ENCODE data around the gene DACT3.

- TF ChIP-seq, protein P1, sequence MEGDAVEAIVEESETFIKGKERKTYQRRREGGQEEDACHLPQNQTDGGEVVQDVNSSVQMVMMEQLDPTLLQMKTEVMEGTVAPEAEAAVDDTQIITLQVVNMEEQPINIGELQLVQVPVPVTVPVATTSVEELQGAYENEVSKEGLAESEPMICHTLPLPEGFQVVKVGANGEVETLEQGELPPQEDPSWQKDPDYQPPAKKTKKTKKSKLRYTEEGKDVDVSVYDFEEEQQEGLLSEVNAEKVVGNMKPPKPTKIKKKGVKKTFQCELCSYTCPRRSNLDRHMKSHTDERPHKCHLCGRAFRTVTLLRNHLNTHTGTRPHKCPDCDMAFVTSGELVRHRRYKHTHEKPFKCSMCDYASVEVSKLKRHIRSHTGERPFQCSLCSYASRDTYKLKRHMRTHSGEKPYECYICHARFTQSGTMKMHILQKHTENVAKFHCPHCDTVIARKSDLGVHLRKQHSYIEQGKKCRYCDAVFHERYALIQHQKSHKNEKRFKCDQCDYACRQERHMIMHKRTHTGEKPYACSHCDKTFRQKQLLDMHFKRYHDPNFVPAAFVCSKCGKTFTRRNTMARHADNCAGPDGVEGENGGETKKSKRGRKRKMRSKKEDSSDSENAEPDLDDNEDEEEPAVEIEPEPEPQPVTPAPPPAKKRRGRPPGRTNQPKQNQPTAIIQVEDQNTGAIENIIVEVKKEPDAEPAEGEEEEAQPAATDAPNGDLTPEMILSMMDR (IDR thresholded peaks at IDR 0.05; ENCODE audit: low read depth, low read length), result no peak
- TF ChIP-seq EZH2phosphoT487 (IDR thresholded peaks at IDR 0.05; ENCODE audit: low read depth), result no peak
Observed at GRCh38 chr19:46693760-46694159, 32.8 kb upstream of the DACT3 start.
